GM19438 (cell line): ENCODE data around the gene SIPA1L3.

ENCODE experiments used
- ATAC-seq: cut with Tn5 transposase; IDR thresholded peaks from one replicate; pipeline ENCODE4 v1.9.1; 2021; ENCODE audit warnings: low read depth; ENCODE audit not compliant: unreplicated experiment

The SIPA1L3 gene

GRCh38 chr19:37994823-37995130, 87.8 kb downstream of the SIPA1L3 start:
- no peak for ATAC-seq

- ATAC-seq = no peak
These were observed 88.3 kb downstream of the SIPA1L3 start for GRCh38 chr19:37995346-37995745.

GRCh38 chr19:37997911-37998344, 90.9 kb downstream of the SIPA1L3 start:
- ATAC-seq = no peak

GRCh38 chr19:37998801-37999308, 91.8 kb downstream of the SIPA1L3 start:
- no peak for ATAC-seq

- ATAC-seq = no peak
These were observed 92.6 kb downstream of the SIPA1L3 start for GRCh38 chr19:37999309-38000213.

DNA sequence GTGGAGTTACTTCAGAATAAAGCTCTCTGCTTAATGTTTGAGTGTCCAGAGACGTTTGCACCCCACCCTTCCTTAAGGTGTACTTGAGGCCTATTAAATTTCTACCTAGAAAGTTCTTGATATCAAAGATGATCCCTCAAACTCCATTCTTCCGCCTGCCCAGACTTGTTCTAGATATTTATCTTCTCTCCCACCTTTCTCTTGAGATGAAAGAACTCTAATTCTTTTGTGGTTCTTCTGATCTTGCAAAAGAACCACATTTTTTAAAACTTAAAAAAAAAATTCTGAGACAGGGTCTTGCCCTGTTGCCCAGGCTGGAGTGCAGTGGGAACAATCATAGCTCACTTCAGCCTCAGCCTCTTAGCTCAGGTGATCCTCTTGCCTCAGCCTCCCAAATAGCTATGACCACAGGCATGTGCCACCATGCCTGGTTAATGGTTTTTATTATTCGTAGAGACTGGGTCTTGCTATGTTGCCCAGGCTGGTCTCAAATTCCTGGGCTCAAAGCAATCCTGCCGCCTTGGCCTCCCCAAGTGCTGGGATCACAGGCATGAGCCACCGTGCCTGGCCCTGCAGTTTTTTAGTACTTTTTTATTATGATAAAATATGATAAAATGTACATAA, 94.3 kb downstream of the SIPA1L3 start:
- no peak for ATAC-seq

DNA sequence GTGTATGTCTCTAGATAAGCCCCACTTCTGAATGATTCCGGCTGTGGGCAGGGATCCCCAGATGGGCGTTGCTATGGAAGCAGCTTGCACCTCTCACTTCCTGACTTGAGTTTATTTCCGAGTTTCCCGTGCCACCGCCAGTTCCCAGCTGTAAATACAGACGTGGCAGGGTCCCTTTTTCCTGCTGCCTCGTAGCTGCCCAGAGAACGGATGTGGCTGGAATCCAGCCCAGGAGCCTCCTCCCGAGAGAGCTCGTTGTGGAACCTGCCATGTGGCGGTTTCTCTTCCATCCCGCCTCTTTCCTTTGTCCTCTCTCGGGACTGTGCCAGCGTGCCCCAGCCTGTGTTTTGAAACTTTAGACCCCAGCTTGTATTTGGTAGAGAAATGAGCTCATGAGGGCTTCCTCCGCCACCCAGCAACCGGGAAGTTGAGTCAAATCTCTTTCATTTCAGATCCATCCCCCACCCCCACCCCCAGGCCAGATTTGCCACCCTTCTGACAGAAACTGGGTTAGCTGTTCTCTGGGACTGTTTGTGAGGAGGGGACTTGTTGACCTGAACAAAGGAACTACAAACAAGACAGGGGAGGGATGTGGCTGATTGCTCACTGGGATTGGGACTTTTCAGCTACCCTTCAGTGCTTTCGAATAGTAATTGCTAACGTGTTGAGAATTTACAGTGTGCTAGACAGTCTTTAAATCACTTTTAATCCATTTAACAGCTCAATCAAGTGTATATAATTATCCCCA, 96.6 kb downstream of the SIPA1L3 start:
- no peak for ATAC-seq

DNA sequence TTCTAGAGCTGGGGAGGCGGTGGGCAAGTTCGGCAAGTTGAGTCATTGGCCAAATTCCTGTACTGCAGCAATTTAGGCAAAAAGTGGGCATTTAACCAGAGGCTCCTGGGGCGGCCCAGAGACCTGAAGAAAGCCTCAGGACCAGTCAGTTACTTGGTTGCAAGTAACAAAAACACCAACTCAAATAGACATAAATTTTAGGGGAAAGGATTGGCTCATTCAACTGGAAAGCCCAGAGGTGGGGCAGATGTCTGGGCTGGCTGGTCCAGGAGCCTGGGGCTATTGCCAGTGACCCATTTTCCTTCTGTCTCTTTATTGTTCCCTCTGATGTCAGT, 97.1 kb downstream of the SIPA1L3 start:
- ATAC-seq = no peak

DNA sequence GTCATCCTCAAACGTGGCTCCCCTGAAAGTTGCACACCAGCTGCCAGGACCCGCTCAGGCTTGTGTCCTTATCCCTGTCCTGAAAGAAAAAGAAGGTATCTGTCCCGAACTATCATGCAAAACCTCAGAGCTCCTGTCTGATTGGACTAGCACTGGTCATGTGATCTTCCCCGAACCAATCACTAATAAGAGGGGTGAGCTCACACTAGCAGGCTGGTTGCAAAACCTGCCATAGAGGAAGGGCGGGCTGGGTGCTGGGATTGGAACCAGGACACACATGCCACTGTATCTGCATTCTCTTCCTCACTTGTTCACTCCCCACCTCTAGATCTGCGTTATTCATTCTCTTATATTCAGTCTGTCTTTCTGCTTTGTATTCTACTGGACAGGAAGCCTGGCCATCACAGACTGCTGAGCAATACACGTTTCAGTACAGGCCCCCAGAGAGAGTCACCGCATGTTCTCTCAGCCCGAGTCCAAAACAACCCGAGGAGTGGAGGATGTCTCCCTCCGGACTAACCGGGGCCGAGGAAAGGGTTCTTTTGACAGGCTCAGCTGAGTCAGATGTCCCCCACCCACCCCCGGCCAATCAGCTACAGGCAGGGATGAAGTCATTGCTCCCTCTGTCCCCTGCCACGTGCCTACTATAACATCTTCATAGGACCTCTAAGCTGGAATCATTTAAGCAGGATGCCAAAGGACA, 97.7 kb downstream of the SIPA1L3 start:
- ATAC-seq = peak; percentile 66

- no peak for ATAC-seq
These were observed 98.2 kb downstream of the SIPA1L3 start for GRCh38 chr19:38005224-38005614.

GRCh38 chr19:38006361-38007045, 99.5 kb downstream of the SIPA1L3 start:
- no peak for ATAC-seq

- ATAC-seq = no peak
These were observed 102.7 kb downstream of the SIPA1L3 start for GRCh38 chr19:38009650-38010242.

DNA sequence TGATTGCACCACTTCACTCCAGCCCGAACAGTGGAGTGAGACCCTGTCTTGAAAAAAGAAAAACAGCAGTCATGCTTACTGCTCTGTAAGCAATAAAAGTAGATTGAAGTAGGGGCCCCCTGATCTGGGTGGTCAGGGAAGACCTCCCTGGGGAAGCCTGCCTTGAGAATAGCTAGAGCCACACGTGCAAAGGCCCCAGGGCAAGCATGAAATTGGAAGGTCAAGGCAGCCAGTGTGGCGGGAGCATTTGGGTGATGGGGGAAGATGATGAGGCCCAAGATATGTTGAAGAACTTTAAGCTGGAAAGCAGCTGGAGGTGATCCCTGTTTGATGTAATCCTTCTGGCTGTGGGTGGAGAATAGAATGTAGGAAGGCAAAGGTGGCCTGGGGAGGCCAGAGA, 104.4 kb downstream of the SIPA1L3 start:
- ATAC-seq = no peak

GRCh38 chr19:38012290-38012689, 105.3 kb downstream of the SIPA1L3 start:
- ATAC-seq = no peak

GRCh38 chr19:38012944-38013343, 105.9 kb downstream of the SIPA1L3 start:
- ATAC-seq = no peak

DNA sequence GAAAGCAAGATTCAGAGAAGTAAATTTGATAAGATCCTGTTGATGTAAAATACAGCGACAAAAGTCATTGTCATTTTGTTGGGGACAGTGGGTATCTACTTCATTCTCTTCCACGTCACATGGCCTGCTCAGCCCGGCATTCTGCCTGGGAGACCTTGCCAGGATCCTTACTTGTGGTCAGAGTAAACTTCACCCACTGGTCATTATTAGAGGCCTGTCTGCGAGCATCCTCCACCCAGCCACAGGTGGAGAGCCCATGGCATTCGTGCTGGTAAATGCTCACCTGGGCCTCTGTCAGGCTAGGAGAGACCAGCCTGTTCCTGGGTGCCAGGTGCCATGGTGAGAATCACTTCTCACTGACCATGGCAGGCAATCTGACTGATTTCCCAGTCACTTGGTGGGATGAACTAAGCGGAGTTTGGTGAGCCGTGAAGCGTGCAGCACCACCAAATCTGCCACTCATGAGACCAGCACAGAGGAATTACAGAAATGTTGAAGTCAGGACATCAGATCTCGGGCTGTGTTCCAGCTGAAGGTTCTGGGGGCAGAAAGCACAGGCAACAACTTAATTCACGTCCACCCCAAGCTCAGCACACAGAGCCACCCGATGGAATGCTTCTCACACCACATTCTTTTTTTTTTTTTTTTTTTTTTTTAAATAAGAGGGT, 107.0 kb downstream of the SIPA1L3 start:
- no peak for ATAC-seq

DNA sequence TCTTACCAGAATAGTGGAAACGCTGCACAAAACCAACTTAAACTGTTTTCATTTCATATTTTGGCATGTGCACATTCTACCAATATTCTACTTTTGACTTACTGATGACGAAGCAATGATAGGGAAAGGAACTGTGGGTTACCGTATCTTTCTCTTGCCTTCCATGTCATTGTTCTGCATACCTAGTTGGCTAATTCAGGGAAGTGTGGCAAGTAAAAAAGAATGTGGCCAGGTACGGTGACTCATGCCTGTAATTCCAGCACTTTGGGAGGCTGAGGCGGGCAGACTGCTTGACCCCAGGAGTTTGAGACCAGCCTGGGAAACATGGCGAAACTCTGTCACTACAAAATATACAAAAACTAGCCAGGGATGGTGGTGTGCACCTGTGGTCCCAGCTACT, 108.2 kb downstream of the SIPA1L3 start:
- ATAC-seq = no peak

GRCh38 chr19:38015761-38016160, 108.8 kb downstream of the SIPA1L3 start:
- no peak for ATAC-seq

- no peak for ATAC-seq
These were observed 110.6 kb downstream of the SIPA1L3 start for GRCh38 chr19:38017401-38018151.
